Activated CD4-positive, alpha-beta T cell treated with anti-CD3 and anti-CD28 coated beads, Interleukin-2, amount 10 ng/mL, durations not matched to agents 24 days and 14 days (primary cell): ENCODE results near the gene NRSN1. TPM values are rescaled to one million over a fixed set of nuclear protein-coding genes. Genes with fewer than 3 reads are reported as not detected.

Experiments
- total RNA-seq: library from RNA; stranded (reverse); gene quantifications from 2 replicates; pipeline ENCODE4 v1.2.3, GENCODE V29; 2022

Gene NRSN1
- total RNA-seq, 1 donor from 2014 or later: not detected

Other genes starting within 250 kb of the NRSN1 start
- not detected in 2 replicates for gene DCDC2, start 231.8 kb downstream of the NRSN1 start, total RNA-seq